H9 (cell line): ENCODE data around the gene HHLA2. TPM values are rescaled to one million over a fixed set of nuclear protein-coding genes. Genes with fewer than 3 reads are reported as not detected.

ENCODE experiments used
- DNase-seq: peaks from one replicate; pipeline ENCODE4 v3.0.0-alpha.2; 2017
- H2AFZ ChIP-seq: one replicate; pipeline ENCODE4 v1.6.1; 2013; ENCODE audit warnings: mild to moderate bottlenecking, low read length, control low read depth, moderate library complexity
- H2AK5ac ChIP-seq: 2 replicates; pipeline ENCODE4 v1.6.1; 2013; ENCODE audit warnings: low read length, control low read depth, mixed read lengths; ENCODE audit not compliant: insufficient read length
- H2BK120ac ChIP-seq: one replicate; pipeline ENCODE4 v1.6.1; 2013; ENCODE audit warnings: low read depth, mild to moderate bottlenecking, low read length, control low read depth, inconsistent platforms; ENCODE audit not compliant: poor library complexity, severe bottlenecking
- H2BK12ac ChIP-seq: 2 replicates; pipeline ENCODE4 v1.6.1; 2013; ENCODE audit warnings: low read length, control low read depth, mixed read lengths, low read depth; ENCODE audit not compliant: insufficient read length
- H2BK15ac ChIP-seq: 2 replicates; pipeline ENCODE4 v1.6.1; 2013; ENCODE audit warnings: low read depth, low read length, control low read depth
- H2BK20ac ChIP-seq: one replicate; pipeline ENCODE4 v1.6.1; 2013; ENCODE audit warnings: low read depth, mild to moderate bottlenecking, low read length, control low read depth, inconsistent platforms; ENCODE audit not compliant: poor library complexity, severe bottlenecking
- H2BK5ac ChIP-seq: 2 replicates; pipeline ENCODE4 v1.6.1; 2013; ENCODE audit warnings: low read length, control low read depth, mixed read lengths; ENCODE audit not compliant: insufficient read length
- H3K14ac ChIP-seq: 2 replicates; pipeline ENCODE4 v1.6.1; 2013; ENCODE audit warnings: low read length, control low read depth; ENCODE audit not compliant: insufficient read depth
- H3K18ac ChIP-seq: 2 replicates; pipeline ENCODE4 v1.6.1; 2013; ENCODE audit warnings: low read depth, mild to moderate bottlenecking, mixed read lengths, low read length, control low read depth; ENCODE audit not compliant: insufficient read length
- H3K23ac ChIP-seq: 2 replicates; pipeline ENCODE4 v1.6.1; 2013; ENCODE audit warnings: low read length, control low read depth, mixed read lengths, low read depth; ENCODE audit not compliant: insufficient read length
- H3K23me2 ChIP-seq: 2 replicates; pipeline ENCODE4 v1.6.1; 2013; ENCODE audit warnings: low read depth, mild to moderate bottlenecking, mixed read lengths, low read length, control low read depth; ENCODE audit not compliant: insufficient read length, poor library complexity, severe bottlenecking
- H3K27ac ChIP-seq: 2 replicates; pipeline ENCODE4 v1.5.1; 2013; ENCODE audit warnings: low read length, control low read depth, mixed read lengths, low read depth; ENCODE audit not compliant: insufficient read length
- H3K27me3 ChIP-seq: 2 replicates; pipeline ENCODE4 v1.6.1; 2013; ENCODE audit warnings: low read length, control low read depth, inconsistent platforms; ENCODE audit not compliant: insufficient read depth
- H3K4ac ChIP-seq: 2 replicates; pipeline ENCODE4 v1.6.1; 2013; ENCODE audit warnings: low read depth, mild to moderate bottlenecking, control low read depth, inconsistent platforms, low read length, moderate library complexity
- H3K4me1 ChIP-seq: 2 replicates; pipeline ENCODE4 v1.6.1; 2013; ENCODE audit warnings: low read length, control low read depth, inconsistent platforms; ENCODE audit not compliant: insufficient read depth
- H3K4me2 ChIP-seq: 2 replicates; pipeline ENCODE4 v1.6.1; 2013; ENCODE audit warnings: low read length, control low read depth, mixed read lengths; ENCODE audit not compliant: insufficient read length, insufficient read depth
- H3K56ac ChIP-seq: 2 replicates; pipeline ENCODE4 v1.6.1; 2013; ENCODE audit warnings: low read depth, mild to moderate bottlenecking, mixed read lengths, low read length, control low read depth; ENCODE audit not compliant: insufficient read length
- H3K79me1 ChIP-seq: 2 replicates; pipeline ENCODE4 v1.6.1; 2013; ENCODE audit warnings: low read depth, mild to moderate bottlenecking, moderate library complexity, low read length, control low read depth, inconsistent platforms; ENCODE audit not compliant: insufficient read depth, poor library complexity, severe bottlenecking
- H3K79me2 ChIP-seq: 2 replicates; pipeline ENCODE4 v1.6.1; 2013; ENCODE audit warnings: low read length, control low read depth, inconsistent platforms; ENCODE audit not compliant: insufficient read depth
- H3K9ac ChIP-seq: 2 replicates; pipeline ENCODE4 v1.6.1; 2013; ENCODE audit warnings: low read length, control low read depth, mixed read lengths; ENCODE audit not compliant: insufficient read length; ENCODE audit errors: extremely low read depth
- H3K9me3 ChIP-seq: one replicate; pipeline ENCODE4 v1.6.1; 2013; ENCODE audit warnings: low read depth, low read length, inconsistent platforms; ENCODE audit not compliant: control insufficient read depth
- H3T11ph ChIP-seq: one replicate; pipeline ENCODE4 v1.6.1; 2013; ENCODE audit warnings: mild to moderate bottlenecking, low read length, control low read depth, inconsistent platforms
- H4K20me1 ChIP-seq: one replicate; pipeline ENCODE4 v1.6.1; 2013; ENCODE audit not compliant: control insufficient read depth, insufficient read length, insufficient read depth
- H4K5ac ChIP-seq: 2 replicates; pipeline ENCODE4 v1.6.1; 2013; ENCODE audit warnings: low read depth, mild to moderate bottlenecking, mixed read lengths, low read length, control low read depth; ENCODE audit not compliant: insufficient read length
- H4K8ac ChIP-seq: replicated peaks from 2 replicates; pipeline ENCODE4 v1.6.1; 2013; ENCODE audit warnings: low read length, control low read depth, mixed read lengths, low read depth; ENCODE audit not compliant: insufficient read length
- H4K91ac ChIP-seq: 2 replicates; pipeline ENCODE4 v1.6.1; 2013; ENCODE audit warnings: low read depth, mild to moderate bottlenecking, moderate library complexity, mixed read lengths, low read length, control low read depth; ENCODE audit not compliant: insufficient read length
- H3K27ac Mint-ChIP-seq, 3 experiments: 2 replicates in 2 of 3; 3 replicates in 1 of 3; pipeline ENCODE4 v1.8.0; 2020 to 2021; ENCODE audit warnings: mixed read lengths in 3 of 3, mild to moderate bottlenecking in 1 of 3, moderate library complexity in 1 of 3
- H3K27me3 Mint-ChIP-seq: 2 replicates; pipeline ENCODE4 v1.8.0; 2021; ENCODE audit warnings: low read depth, mild to moderate bottlenecking, moderate library complexity, mixed read lengths
- H3K36me3 Mint-ChIP-seq, 3 experiments: 2 replicates in 2 of 3; 3 replicates in 1 of 3; pipeline ENCODE4 v1.8.0; 2020 to 2021; ENCODE audit warnings: low read depth in 3 of 3, mixed read lengths in 3 of 3; ENCODE audit not compliant: insufficient read depth in 1 of 3
- H3K4me1 Mint-ChIP-seq, 2 experiments: 2 replicates each; pipeline ENCODE4 v1.8.0; 2020; ENCODE audit warnings: mixed read lengths in 2 of 2
- H3K4me3 Mint-ChIP-seq, 2 experiments: 2 replicates in 1 of 2; 3 replicates in 1 of 2; pipeline ENCODE4 v1.8.0; 2020 to 2021; ENCODE audit warnings: mild to moderate bottlenecking in 2 of 2, mixed read lengths in 2 of 2, moderate library complexity in 1 of 2
- H3K9me3 Mint-ChIP-seq, 2 experiments: 2 replicates in 1 of 2; 3 replicates in 1 of 2; pipeline ENCODE4 v1.8.0; 2020; ENCODE audit warnings: mild to moderate bottlenecking in 2 of 2, mixed read lengths in 2 of 2, moderate library complexity in 1 of 2
- CTCF ChIP-seq: fragments of 200-600 bp; sonication (generic); conservative IDR thresholded peaks from 3 replicates; pipeline ENCODE4 v1.8.0; 2021; ENCODE audit warnings: antibody characterized with exemption, mild to moderate bottlenecking
- WGBS: extraction: QIAGEN DNeasy Blood & Tissue Kit; methylation state at CpG from one replicate; pipeline ENCODE4 v1.1.7; 2013; ENCODE audit warnings: missing lambda C conversion rate, low lambda C conversion rate, mixed read lengths; ENCODE audit not compliant: insufficient read length; ENCODE audit errors: extremely low coverage; 5-methylcytosine and 5-hydroxymethylcytosine counted together
- total RNA-seq: library from RNA; stranded (reverse); gene quantifications from 2 replicates; pipeline ENCODE4 v1.2.1, GENCODE V29; 2021

HHLA2 gene
- total RNA-seq, 1 experiment from 2014 or later = not detected

GRCh38 chr3:108329508-108329907 lies 33.2 kb downstream of the HHLA2 start:
- H3K14ac ChIP-seq = no peak overlapping the region
- H2AFZ ChIP-seq = no peak overlapping the region
- no peaks in the 10 kb centered on the region for H3K4me1 ChIP-seq
- no peaks in the 10 kb centered on the region for H3K9me3 ChIP-seq
- H3K79me2 ChIP-seq = no peaks in the 10 kb centered on the region
- no CpG with 5 or more reads among the region's 5 CpGs for WGBS
- H3K56ac ChIP-seq = no peak overlapping the region
- H2BK12ac ChIP-seq = no peak overlapping the region
- no peak for TF ChIP-seq CTCF
- H4K20me1 ChIP-seq = no peaks in the 10 kb centered on the region
- no peak overlapping the region for H3T11ph ChIP-seq
- H2BK5ac ChIP-seq = no peak overlapping the region
- H3K18ac ChIP-seq = no peak overlapping the region
- H3K4ac ChIP-seq = no peak overlapping the region
- no peak overlapping the region for H3K4me2 ChIP-seq
- no peaks in the 10 kb centered on the region for H3K27me3 ChIP-seq
- H2BK15ac ChIP-seq = no peak overlapping the region
- no peaks in the 10 kb centered on the region for H3K79me1 ChIP-seq
- Mint-ChIP-seq H3K27ac (no peak overlapping the region), H3K36me3 (no peaks in the 10 kb centered on the region), H3K27me3 (no peaks in the 10 kb centered on the region), H3K4me1 (no peaks in the 10 kb centered on the region), H3K9me3 (no peaks in the 10 kb centered on the region), H3K4me3 (no peak overlapping the region)
- no peak overlapping the region for H4K5ac ChIP-seq
- H3K23ac ChIP-seq = no peak overlapping the region
- H4K91ac ChIP-seq = no peak overlapping the region
- H2BK120ac ChIP-seq = no peak overlapping the region
- H2BK20ac ChIP-seq = no peak overlapping the region
- H4K8ac ChIP-seq = no peak overlapping the region
- H3K9ac ChIP-seq = no peak overlapping the region
- no peaks in the 10 kb centered on the region for H3K23me2 ChIP-seq
- no peak overlapping the region for H3K27ac ChIP-seq
- H2AK5ac ChIP-seq = no peak overlapping the region
- DNase-seq = no peak
